ENCODE measurements around the gene PHC2. TPM values are rescaled to one million over a fixed set of nuclear protein-coding genes. Genes with fewer than 3 reads are reported as not detected.

PHC2 gene
- total RNA-seq, 1 experiment from 2014 or later = 9.4 TPM

DNA sequence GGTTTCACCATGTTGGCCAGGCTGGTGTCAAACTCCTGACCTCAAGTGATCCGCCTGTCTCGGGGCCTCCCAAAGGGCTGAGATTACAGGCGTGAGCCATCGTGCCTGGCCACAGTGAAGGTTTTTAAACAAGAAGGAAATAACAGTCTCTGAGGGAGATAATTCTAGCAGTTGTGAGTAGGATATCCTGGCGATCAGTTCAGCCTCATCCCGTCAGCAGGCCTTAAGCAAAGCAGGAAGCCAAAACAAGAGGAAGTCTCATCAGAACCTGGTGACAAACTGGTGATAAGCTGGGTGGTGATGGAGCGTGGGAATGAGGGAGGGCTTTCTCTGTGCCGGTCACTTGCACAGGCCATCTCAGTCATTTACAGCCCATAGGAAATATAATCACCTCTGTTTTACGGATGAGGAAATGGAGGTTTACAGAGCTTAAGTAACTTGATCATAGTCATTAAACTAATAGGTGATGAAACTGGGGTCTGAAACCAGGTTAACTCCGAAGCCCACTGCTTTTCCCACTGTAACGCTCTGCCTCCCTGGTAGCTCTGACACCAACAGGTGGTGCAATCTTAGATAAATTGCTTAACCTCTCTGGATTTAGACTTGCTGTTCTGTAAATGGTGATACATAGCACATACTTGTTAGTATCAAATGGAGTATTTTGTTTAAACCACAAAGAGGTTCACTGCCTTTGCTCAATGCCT lies 69.2 kb downstream of the PHC2 start:
- TF ChIP-seq, protein P1, sequence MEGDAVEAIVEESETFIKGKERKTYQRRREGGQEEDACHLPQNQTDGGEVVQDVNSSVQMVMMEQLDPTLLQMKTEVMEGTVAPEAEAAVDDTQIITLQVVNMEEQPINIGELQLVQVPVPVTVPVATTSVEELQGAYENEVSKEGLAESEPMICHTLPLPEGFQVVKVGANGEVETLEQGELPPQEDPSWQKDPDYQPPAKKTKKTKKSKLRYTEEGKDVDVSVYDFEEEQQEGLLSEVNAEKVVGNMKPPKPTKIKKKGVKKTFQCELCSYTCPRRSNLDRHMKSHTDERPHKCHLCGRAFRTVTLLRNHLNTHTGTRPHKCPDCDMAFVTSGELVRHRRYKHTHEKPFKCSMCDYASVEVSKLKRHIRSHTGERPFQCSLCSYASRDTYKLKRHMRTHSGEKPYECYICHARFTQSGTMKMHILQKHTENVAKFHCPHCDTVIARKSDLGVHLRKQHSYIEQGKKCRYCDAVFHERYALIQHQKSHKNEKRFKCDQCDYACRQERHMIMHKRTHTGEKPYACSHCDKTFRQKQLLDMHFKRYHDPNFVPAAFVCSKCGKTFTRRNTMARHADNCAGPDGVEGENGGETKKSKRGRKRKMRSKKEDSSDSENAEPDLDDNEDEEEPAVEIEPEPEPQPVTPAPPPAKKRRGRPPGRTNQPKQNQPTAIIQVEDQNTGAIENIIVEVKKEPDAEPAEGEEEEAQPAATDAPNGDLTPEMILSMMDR (conservative IDR thresholded peaks at IDR 0.05) = no peak

More for the DNA sequence above, 69.2 kb downstream of the PHC2 start:
- H3K36me3 Mint-ChIP-seq (ENCODE audit: insufficient read depth in 1 of 3, low read depth in 3 of 3) = peaks cover 0 to 5% (median 0%) of the 10 kb centered on the region in 3 experiments; a peak in 3 of 7 replicates
- Histone ChIP-seq H3K56ac (ENCODE audit: insufficient read length, low read depth, low read length) (no peak overlapping the region), H3K79me2 (ENCODE audit: insufficient read depth, low read length) (no peaks in the 10 kb centered on the region), H4K91ac (ENCODE audit: insufficient read length, low read depth, low read length) (no peak overlapping the region), H2BK5ac (ENCODE audit: insufficient read length, low read length) (no peak overlapping the region), H3K79me1 (ENCODE audit: insufficient read depth, low read depth, low read length, poor library complexity, severe bottlenecking) (no peaks in the 10 kb centered on the region), H2BK120ac (ENCODE audit: low read depth, low read length, poor library complexity, severe bottlenecking) (no peak overlapping the region), H3K9ac (ENCODE audit: extremely low read depth, insufficient read length, low read length) (no peak overlapping the region), H3K4ac (ENCODE audit: low read depth, low read length) (no peak overlapping the region), H2BK12ac (ENCODE audit: insufficient read length, low read depth, low read length) (no peak overlapping the region), H3K14ac (ENCODE audit: insufficient read depth, low read length) (no peak overlapping the region), H2BK15ac (ENCODE audit: low read depth, low read length) (no peak overlapping the region), H3K27ac (ENCODE audit: insufficient read length, low read depth, low read length) (no peak overlapping the region), H3K23me2 (ENCODE audit: insufficient read length, low read depth, low read length, poor library complexity, severe bottlenecking) (no peaks in the 10 kb centered on the region), H4K20me1 (ENCODE audit: control insufficient read depth, insufficient read depth, insufficient read length) (no peaks in the 10 kb centered on the region), H2AFZ (ENCODE audit: low read length) (no peak overlapping the region), H2BK20ac (ENCODE audit: low read depth, low read length, poor library complexity, severe bottlenecking) (no peak overlapping the region), H3T11ph (ENCODE audit: low read length) (no peak overlapping the region), H4K5ac (ENCODE audit: insufficient read length, low read depth, low read length) (no peak overlapping the region), H3K27me3 (ENCODE audit: insufficient read depth, low read length) (no peaks in the 10 kb centered on the region; the same call in 1 of the 2 replicates), H3K23ac (ENCODE audit: insufficient read length, low read depth, low read length) (no peak overlapping the region), H4K8ac (replicated peaks; ENCODE audit: insufficient read length, low read depth, low read length) (no peak overlapping the region), H3K4me2 (ENCODE audit: insufficient read depth, insufficient read length, low read length) (no peak overlapping the region), H3K9me3 (ENCODE audit: control insufficient read depth, low read depth, low read length) (no peaks in the 10 kb centered on the region), H3K18ac (ENCODE audit: insufficient read length, low read depth, low read length) (no peak overlapping the region), H2AK5ac (ENCODE audit: insufficient read length, low read length) (no peak overlapping the region), H3K4me1 (ENCODE audit: insufficient read depth, low read length) (peaks cover 18% of the 10 kb centered on the region; the same call in 1 of the 2 replicates)
- no peak for DNase-seq
- peaks cover 43 to 55% of the 10 kb centered on the region in 2 experiments for H3K4me1 Mint-ChIP-seq
- WGBS (ENCODE audit: extremely low coverage, insufficient read length, low lambda C conversion rate) = no CpG with 5 or more reads among the region's 11 CpGs
- no peaks in the 10 kb centered on the region; a peak in 1 of 5 replicates for H3K9me3 Mint-ChIP-seq
- no peak overlapping the region for H3K27ac Mint-ChIP-seq
- peaks cover 51% of the 10 kb centered on the region for H3K27me3 Mint-ChIP-seq (ENCODE audit: low read depth)
- H3K4me3 Mint-ChIP-seq = peak overlapping the region in 1 of 2 experiments; percentile 37; a peak in 3 of 5 replicates

All from H9 (cell line).